ENCODE data around the gene ASCL3.

Gene ASCL3

DNA sequence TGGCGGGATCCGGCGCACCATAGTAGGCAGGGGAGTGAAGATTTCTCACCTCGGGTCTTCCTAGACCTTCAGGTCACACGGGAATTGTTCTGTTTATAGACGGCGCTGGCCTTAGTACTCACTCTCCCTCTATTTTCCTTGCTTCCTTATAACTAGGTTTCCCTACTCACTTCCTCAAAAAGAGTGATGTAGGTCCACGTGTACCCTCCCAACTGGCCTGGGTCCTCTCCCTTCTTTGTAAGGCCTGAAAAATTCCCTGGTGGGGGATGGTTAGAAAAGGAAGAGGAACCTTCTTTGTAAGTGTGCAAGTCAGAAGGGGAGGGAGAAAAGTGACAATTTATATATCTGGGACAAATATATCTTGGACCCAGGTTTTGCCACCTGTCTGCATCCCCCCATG, 24.4 kb upstream of the ASCL3 start:
- no peaks in the 10 kb centered on the region for H3K27me3 ChIP-seq (ENCODE audit: control insufficient read depth, insufficient read depth, low read length)

DNA sequence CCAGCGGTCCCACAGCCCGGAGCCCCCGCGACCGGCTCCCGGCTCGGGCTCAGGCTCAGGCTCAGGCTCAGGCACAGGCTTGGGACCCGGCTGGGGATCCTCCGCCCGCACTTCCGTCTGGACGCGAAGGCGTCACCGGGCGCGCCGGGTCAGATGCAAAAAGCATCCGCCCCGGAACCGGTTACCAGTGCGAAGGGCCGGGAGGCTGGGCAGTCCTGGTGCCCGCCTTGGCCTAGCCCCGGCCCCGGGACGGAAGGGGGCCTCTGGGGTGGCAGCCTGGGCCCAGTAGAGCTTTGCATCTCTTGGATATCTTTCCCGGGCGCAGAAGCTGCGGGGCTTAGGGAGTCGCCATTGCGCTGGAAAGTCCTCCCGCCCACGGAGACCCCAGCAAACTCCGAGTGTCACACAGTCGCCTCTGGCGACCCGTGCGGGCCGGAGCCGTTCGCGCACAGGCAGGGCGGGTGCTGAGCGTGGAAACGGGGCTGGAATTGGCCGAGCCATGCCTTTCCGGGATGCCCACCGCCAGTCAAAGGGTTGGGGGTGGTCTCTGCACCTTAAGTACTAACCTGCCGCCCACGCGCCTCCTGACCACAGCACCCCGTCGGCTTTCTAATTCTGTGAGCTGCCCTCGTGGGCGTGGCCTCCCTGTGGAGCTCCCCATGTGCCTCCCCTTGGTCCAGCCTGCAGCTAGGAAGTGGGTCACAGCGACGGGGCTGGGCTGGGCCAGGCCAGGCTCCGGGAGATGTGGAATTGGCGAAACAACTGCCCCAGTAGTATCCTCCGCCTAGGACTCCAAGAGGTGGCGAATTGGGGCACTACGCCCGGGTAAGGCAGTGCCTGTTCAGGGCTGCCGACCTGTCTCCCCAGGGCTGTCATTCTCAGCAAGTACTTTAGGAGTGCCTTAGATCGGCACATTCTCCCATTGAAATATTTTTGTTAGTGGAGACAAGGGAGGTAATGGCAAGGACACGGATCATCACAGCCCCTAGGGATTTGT, 21.8 kb upstream of the ASCL3 start, which contains the start of gene TMEM9B:
Gene TMEM9B (minus strand): TSS at position 119 of the 997 bp plus-strand sequence. CDS start 129 bp downstream, outside the sequence.
- Histone ChIP-seq H3K4me3 (ENCODE audit: low read length) (peak within 1 kb of the TSS; percentile 89), H3K36me3 (ENCODE audit: control insufficient read depth, insufficient read depth, low read length) (no peaks in the 10 kb centered on the region), H3K27me3 (ENCODE audit: control insufficient read depth, insufficient read depth, low read length) (no peaks in the 10 kb centered on the region), H3K4me1 (ENCODE audit: control insufficient read depth, insufficient read depth, low read length) (peaks cover 15% of the 10 kb centered on the region), H3K9ac (ENCODE audit: low read length) (peak within 1 kb of the TSS; percentile 96), H3K27ac (ENCODE audit: low read depth, low read length) (peak within 1 kb of the TSS; percentile 98)

More for the DNA sequence above, 24.4 kb upstream of the ASCL3 start:
- peaks cover 13% of the 10 kb centered on the region for H3K4me1 ChIP-seq (ENCODE audit: control insufficient read depth, insufficient read depth, low read length)
- no peak overlapping the region for H3K4me3 ChIP-seq (ENCODE audit: low read length)
- H3K9ac ChIP-seq (ENCODE audit: low read length): no peak overlapping the region
- H3K36me3 ChIP-seq (ENCODE audit: control insufficient read depth, insufficient read depth, low read length): no peaks in the 10 kb centered on the region
- H3K27ac ChIP-seq (ENCODE audit: low read depth, low read length): no peak overlapping the region

DNA sequence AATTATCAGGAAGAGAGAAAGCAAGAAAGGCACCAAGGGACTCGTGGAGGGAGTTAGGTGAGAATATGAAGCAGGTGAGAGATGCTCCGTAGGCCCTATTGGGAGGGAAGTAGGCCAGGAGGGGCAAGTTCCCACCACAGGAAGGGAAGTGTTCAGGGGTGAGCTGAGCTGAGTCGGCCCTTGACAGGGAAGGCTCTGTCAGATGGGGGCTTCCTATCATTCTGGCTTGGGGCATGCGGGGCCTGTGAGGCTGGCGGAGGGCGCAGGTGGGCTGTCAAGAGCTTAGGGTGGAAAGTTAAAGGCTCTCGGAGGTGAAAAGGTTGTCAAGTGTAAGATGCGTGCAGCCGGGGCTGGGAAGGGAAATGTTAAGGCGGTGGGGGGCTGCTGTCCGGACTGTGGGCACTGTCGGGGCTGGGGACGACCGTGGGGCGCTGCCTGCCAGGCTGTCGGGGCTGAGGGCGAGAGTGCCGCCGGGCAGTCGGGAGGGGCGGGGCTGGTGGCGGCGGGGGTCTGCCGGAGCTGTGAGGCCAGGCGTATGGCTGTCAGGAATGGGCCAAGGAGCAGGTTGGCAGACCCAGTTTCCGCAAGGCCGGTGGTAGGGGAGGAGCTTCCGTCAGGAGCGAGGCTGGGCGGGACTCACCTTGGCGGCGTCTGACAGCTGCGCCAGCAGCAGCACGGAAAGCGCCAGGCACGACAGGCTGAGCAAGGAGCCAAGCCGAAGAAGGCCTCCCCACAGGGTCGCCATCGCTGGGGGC, 20.9 kb upstream of the ASCL3 start:
- Histone ChIP-seq H3K36me3 (ENCODE audit: control insufficient read depth, insufficient read depth, low read length) (no peaks in the 10 kb centered on the region), H3K4me3 (ENCODE audit: low read length) (peak overlapping the region; percentile 89), H3K9ac (ENCODE audit: low read length) (peak overlapping the region; percentile 16), H3K27me3 (ENCODE audit: control insufficient read depth, insufficient read depth, low read length) (no peaks in the 10 kb centered on the region), H3K27ac (ENCODE audit: low read depth, low read length) (peak overlapping the region; percentile 98), H3K4me1 (ENCODE audit: control insufficient read depth, insufficient read depth, low read length) (peaks cover 22% of the 10 kb centered on the region)

DNA sequence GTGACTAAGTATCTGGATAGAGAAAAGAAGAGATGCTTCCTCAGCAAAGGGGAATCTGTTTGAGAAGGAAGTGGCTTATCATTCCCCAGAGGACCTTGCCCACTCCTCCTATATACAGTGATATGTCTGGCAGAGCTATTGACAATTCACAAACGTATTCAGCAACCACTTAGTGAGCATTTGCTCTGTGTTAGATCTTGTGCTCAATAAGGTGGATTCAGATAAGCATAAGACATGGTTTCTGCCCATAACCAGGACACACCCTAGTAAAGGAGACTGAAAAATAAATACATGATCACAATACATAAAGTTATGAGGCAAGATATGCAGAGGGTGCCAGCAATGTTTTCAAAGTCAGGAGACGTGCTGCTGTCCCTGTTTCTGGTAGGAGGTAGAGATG, 20.0 kb upstream of the ASCL3 start:
- no peak overlapping the region for H3K27ac ChIP-seq (ENCODE audit: low read depth, low read length)
- no peaks in the 10 kb centered on the region for H3K36me3 ChIP-seq (ENCODE audit: control insufficient read depth, insufficient read depth, low read length)
- no peaks in the 10 kb centered on the region for H3K27me3 ChIP-seq (ENCODE audit: control insufficient read depth, insufficient read depth, low read length)
- H3K4me3 ChIP-seq (ENCODE audit: low read length): peak overlapping the region; percentile 89
- no peak overlapping the region for H3K9ac ChIP-seq (ENCODE audit: low read length)
- peaks cover 23% of the 10 kb centered on the region for H3K4me1 ChIP-seq (ENCODE audit: control insufficient read depth, insufficient read depth, low read length)

DNA sequence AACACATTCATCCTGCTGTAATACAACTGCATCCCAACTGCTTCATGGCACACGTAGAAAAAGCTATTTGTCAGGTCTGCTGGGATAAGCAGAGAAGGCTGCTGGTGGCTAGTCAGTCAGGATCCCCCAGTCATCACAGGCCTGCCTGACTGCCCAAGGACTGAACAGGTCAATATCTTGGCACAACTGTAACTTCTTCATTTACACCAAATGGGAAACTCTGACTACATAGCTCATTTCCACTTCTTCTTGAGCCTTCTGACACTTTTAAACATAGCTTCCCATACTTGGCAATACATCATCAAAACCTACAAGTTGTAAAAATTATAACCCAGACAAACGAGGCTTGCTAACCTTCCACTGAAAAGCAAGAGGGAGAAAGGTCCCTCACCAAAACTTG, 18.6 kb upstream of the ASCL3 start:
- Histone ChIP-seq H3K9ac (ENCODE audit: low read length) (no peak overlapping the region), H3K27ac (ENCODE audit: low read depth, low read length) (no peak overlapping the region), H3K36me3 (ENCODE audit: control insufficient read depth, insufficient read depth, low read length) (no peaks in the 10 kb centered on the region), H3K4me3 (ENCODE audit: low read length) (no peak overlapping the region), H3K4me1 (ENCODE audit: control insufficient read depth, insufficient read depth, low read length) (peaks cover 23% of the 10 kb centered on the region), H3K27me3 (ENCODE audit: control insufficient read depth, insufficient read depth, low read length) (no peaks in the 10 kb centered on the region)

DNA sequence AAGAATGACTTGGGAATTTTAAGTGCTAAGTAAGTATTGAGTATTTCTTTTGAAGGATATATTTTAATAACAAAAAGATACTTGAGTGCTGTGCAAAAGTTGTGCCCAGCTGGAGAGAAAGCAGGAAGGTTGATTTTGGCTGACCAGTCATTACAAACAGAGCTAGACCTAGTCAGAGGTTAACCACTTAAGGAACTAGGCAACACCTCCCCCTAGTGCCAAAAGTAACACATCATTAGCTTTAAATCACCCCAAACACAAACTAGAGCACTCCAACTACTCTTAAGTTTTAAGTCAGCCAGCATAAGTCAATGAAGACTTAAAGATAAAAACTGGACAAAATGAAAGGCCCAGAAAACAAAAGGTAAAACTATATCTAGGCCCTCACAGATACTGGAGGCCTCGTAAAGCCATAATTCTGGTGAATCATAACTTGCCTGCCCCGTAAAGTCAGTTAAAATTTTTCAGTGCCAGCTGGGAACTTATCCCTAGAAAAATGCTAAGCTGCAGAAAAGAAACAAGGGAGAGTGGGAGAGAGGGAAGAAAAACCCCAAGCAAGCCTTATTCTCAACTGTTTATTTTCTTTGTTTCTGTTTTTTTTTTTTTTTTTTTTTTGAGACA, 16.8 kb upstream of the ASCL3 start:
- Histone ChIP-seq H3K4me3 (ENCODE audit: low read length) (no peak overlapping the region), H3K36me3 (ENCODE audit: control insufficient read depth, insufficient read depth, low read length) (no peaks in the 10 kb centered on the region), H3K4me1 (ENCODE audit: control insufficient read depth, insufficient read depth, low read length) (peaks cover 23% of the 10 kb centered on the region), H3K27me3 (ENCODE audit: control insufficient read depth, insufficient read depth, low read length) (no peaks in the 10 kb centered on the region), H3K9ac (ENCODE audit: low read length) (no peak overlapping the region), H3K27ac (ENCODE audit: low read depth, low read length) (peak overlapping the region; percentile 61)

DNA sequence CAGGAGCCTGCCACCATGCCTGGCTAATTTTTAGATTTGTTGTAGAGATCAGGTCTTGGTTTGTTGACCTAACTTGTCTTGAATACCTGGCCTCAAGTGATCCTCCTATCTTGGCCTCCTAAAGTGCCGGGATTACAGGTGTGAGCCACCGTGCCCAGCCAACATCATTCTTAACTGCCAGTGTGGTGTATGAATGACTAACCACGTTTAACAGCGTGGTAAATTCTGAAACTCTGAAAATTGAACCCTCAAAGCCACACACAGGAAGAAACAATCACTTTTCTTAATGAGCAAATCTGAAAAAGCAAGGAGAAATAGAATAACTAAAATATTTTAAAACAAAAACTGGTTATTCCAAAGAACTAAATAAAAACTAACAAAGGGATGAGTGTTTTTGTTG, 14.0 kb upstream of the ASCL3 start:
- Histone ChIP-seq H3K4me1 (ENCODE audit: control insufficient read depth, insufficient read depth, low read length) (peaks cover 10% of the 10 kb centered on the region), H3K27me3 (ENCODE audit: control insufficient read depth, insufficient read depth, low read length) (no peaks in the 10 kb centered on the region), H3K9ac (ENCODE audit: low read length) (no peak overlapping the region), H3K36me3 (ENCODE audit: control insufficient read depth, insufficient read depth, low read length) (peaks cover 5% of the 10 kb centered on the region), H3K4me3 (ENCODE audit: low read length) (no peak overlapping the region), H3K27ac (ENCODE audit: low read depth, low read length) (no peak overlapping the region)

DNA sequence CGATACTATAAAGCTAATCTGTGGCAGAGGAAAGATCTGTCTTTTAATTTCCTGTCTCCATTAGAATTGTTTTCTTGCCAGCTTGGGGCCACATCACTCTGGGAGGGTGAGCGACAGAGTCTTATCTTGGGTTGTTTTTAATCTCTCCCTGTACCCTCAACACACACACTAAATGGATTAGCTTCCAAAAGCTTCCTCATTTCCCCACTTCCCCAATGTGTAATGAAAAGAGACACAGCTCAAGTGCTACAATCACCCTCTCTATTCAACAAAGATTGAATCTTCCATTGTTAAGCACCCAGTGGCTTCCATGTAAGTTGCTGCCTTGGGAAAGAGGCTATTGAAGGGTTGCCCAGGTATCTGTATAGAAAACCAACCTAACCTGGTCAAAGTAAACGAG, 6.1 kb upstream of the ASCL3 start:
- Histone ChIP-seq H3K4me3 (ENCODE audit: low read length) (no peak overlapping the region), H3K27ac (ENCODE audit: low read depth, low read length) (no peak overlapping the region), H3K36me3 (ENCODE audit: control insufficient read depth, insufficient read depth, low read length) (peaks cover 12% of the 10 kb centered on the region)

DNA sequence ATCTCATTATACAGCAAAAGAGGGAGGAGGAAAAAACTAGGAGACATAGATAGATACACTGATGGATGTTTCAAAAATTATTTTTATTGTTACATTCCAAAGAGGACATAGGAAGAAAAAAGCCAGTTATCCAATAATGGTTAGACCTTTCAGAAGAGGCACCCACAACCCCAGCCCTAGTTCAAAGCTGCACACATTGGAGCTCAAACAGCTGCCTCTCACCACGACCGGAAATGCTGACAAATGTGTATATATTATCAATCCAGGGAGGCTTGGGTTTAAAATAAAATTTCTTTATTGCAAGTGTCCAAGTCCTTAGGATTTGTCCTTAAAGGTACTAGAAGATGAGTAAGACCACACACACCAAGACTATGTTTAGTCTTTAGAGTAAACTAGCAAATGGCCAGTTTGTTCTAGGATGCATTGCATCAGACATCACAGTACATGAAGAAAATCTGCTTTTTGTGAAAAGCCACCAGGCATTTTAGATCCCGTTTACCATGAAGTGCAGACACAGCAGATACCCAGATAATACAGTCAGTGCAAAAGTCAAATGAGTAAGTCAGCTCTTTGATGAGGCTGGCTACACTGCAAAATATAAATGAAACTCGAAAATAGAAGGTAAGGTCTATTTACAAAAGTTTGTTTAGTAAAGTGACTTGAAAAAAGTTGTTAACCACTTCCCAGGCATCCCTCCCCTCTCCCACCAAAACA, 4.6 kb upstream of the ASCL3 start:
- Histone ChIP-seq H3K27me3 (ENCODE audit: control insufficient read depth, insufficient read depth, low read length) (no peaks in the 10 kb centered on the region), H3K9ac (ENCODE audit: low read length) (no peak overlapping the region), H3K27ac (ENCODE audit: low read depth, low read length) (no peak overlapping the region), H3K36me3 (ENCODE audit: control insufficient read depth, insufficient read depth, low read length) (peaks cover 7% of the 10 kb centered on the region), H3K4me3 (ENCODE audit: low read length) (no peak overlapping the region), H3K4me1 (ENCODE audit: control insufficient read depth, insufficient read depth, low read length) (no peaks in the 10 kb centered on the region)

More for the DNA sequence above, 6.1 kb upstream of the ASCL3 start:
- Histone ChIP-seq H3K9ac (ENCODE audit: low read length) (no peak overlapping the region), H3K27me3 (ENCODE audit: control insufficient read depth, insufficient read depth, low read length) (no peaks in the 10 kb centered on the region), H3K4me1 (ENCODE audit: control insufficient read depth, insufficient read depth, low read length) (no peaks in the 10 kb centered on the region)

DNA sequence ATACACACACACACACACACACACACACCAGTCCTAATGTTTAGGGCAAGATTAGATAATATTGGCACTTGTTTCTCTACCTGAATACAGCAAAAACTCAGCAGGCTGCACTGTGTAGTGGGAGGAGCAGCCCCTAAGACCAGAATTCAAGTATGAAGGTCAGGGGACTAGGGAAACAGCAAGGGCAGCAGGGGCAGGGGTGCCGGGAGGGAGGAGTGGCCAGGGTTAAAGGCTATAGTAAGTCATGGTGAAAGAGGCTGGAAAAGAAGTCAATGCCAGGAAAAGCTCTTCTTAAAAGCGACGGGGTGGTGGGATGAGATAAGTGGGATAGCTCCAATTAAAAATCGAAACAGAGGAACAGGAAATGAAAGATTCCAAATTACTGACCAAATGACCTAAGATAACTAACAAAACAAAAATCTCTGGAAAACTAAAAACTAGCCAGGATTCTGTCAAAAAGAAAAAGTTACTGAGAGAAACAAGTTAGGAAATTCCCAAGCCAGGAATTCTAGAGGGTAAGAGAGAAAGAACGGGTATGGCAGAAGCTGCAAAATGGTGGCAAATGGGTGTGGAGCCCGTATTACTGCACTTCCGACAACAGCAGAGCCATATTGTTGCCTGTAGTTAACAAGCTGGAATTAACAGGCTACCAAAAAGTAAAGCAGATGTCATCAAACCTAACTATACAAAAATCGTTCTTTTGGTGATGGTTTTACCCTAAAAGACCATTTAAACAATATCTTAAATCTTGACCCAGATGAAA, 1.3 kb downstream of the ASCL3 start:
- Histone ChIP-seq H3K9ac (ENCODE audit: low read length) (no peak overlapping the region), H3K27ac (ENCODE audit: low read depth, low read length) (no peak overlapping the region), H3K36me3 (ENCODE audit: control insufficient read depth, insufficient read depth, low read length) (no peaks in the 10 kb centered on the region), H3K4me1 (ENCODE audit: control insufficient read depth, insufficient read depth, low read length) (no peaks in the 10 kb centered on the region), H3K27me3 (ENCODE audit: control insufficient read depth, insufficient read depth, low read length) (no peaks in the 10 kb centered on the region), H3K4me3 (ENCODE audit: low read length) (no peak overlapping the region)

DNA sequence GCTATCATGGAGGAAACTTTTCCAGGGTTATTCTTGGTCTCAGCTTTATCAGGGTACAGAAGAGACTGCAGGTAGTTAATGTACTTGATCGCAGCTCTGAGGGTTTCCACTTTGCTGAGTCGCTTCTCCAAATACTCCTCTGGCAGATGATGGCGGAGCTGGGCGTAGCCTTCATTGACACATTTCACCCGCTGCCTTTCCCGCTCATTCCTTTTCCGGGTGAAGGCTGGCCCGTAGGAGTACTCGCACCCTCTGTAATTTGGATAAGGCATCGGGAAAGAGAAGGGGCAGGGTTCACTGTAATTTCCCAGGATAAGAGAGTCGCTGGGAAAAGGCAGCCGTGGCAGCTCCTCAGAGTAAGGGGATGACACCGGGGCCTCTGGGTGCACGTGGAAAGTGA, 5.2 kb downstream of the ASCL3 start:
- Histone ChIP-seq H3K4me3 (ENCODE audit: low read length) (no peak overlapping the region), H3K27me3 (ENCODE audit: control insufficient read depth, insufficient read depth, low read length) (no peaks in the 10 kb centered on the region), H3K36me3 (ENCODE audit: control insufficient read depth, insufficient read depth, low read length) (no peaks in the 10 kb centered on the region), H3K27ac (ENCODE audit: low read depth, low read length) (no peak overlapping the region), H3K4me1 (ENCODE audit: control insufficient read depth, insufficient read depth, low read length) (no peaks in the 10 kb centered on the region), H3K9ac (ENCODE audit: low read length) (no peak overlapping the region)

Measured in rectal smooth muscle tissue (tissue), 1 donor.